ENCODE results near the gene ZNF784.
"Not testable (repeated sequence)": the region's sequence is repeated elsewhere in the genome, so short reads cannot be mapped to it uniquely, and the experiment has no call there.

Gene ZNF784

GRCh38 chr19:55582284-55582683 is 42.1 kb downstream of the ZNF784 start:
- DNase-seq (ENCODE audit: low read depth): not testable (repeated sequence)

GRCh38 chr19:55581823-55582223 is 42.5 kb downstream of the ZNF784 start:
- DNase-seq (ENCODE audit: low read depth): no peak

DNA sequence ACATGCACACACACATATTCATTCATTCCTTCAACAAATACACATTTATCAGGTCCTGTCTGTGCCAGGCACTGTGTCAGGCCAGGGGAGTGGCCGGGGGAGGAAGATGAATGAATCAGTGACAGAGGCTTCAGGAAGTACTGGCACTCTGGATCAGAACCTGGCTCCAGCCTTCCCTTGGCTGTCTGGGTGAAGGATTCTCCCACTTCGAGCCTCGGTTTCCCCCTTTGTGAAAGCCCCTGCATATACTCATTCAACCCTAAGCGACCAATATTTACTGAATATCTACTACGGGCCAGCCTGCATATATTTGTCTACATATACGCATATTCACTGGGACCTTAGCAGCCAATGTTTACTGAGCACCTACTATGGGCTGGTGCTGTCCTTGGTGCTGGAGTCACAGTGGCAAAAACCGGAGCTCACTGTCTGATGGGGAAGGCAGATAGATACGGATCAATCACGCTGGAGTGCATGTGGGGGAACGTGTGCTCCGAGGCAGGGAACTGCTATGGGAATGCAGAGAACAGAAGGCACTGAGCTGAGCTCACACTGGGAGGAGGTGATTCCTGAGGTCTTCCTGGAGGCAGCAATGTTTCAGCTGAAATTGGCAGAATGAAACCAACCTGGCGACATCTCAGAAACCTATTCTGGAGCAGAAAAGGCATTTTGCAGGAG is 43.1 kb downstream of the ZNF784 start:
- DNase-seq (ENCODE audit: low read depth): no peak

- peak; percentile 52 for DNase-seq (ENCODE audit: low read depth)
These were observed 43.7 kb downstream of the ZNF784 start, which contains the start of gene ZNF579 for GRCh38 chr19:55580628-55581144. Gene ZNF579 (minus strand): TSS chr19:55580848. CDS start chr19:55579639, 1,209 bp downstream.

DNA sequence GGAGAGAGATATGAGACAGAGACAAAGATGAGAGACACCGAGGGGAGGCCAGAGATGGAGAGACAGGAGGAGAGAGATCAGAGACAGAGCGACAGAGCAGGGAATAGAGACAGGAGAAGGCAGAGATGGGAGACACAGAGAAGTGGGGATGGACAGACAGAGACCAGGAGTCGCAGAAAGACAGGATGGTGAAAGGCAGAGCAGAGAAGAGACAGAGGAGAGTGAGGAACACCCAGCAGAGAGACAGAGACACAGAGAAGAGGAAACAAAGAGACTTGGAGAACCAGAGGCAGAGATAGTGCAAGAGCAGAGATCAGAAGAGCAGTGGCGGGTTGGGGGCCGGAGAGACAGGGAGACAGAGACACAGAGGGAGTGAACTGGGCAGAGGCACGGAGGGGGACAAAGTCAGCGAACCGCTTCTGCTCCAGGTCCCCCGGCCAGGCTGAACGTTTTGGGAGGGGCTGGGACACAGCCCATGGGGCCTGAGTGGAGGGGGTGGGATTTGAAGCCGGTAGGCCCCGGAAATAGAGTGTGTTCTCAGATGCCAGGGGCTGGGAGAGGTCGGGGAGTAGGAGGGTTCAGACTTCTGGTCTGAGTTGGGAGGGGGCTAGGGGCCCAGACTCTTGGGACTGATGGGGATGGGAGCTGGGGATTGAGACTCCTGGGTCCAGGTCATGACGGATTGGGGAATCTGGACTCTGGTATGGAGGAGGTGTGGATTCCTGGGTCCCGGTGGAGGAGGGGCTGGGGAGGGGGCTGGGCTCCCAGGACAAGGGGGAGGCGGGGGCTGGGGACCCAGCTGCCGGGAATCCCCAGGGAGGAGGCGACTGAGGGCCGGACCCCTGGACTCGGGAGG is 44.4 kb downstream of the ZNF784 start:
- no peak for DNase-seq (ENCODE audit: low read depth)

GRCh38 chr19:55578761-55579747 is 45.3 kb downstream of the ZNF784 start:
- DNase-seq (ENCODE audit: low read depth): no peak

DNA sequence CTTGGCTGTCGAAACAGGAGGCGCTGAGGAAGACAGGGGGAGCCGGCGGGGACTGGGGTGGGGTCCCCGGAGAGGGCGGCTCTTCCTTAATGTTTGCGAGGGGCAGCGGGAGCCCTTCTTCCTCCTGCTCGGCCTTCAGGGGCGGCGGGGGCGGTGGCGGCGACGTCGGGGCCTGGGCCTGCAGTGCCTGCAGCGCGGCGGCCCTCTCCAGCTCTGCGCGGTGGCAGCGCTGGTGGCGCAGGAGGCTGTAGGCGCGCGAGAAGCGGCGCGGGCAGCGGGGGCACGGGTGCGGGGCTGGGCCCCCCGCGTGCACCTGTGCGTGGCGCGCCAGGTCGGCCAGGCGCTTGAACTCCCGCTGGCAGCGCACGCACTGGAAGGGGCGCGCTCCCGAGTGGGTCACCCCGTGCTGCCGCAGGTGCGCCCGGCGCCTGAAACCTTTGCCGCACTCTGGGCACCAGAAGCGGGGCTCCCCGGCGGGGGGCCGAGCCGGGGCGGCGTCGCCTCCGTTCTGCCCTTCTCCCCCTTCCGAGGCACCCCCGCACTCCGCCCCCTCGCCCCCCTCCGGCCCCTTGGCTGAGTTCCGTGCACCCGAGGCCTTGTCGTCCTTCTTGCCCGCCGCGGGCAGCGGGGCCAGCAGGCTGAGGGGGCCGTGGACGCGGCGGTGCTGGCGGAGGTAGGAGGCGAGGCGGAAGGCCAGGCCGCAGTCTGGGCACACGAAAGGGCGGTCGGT is 46.2 kb downstream of the ZNF784 start:
- no peak for DNase-seq (ENCODE audit: low read depth)

- DNase-seq (ENCODE audit: low read depth): no peak
These were observed 47.6 kb downstream of the ZNF784 start for GRCh38 chr19:55576746-55577145.

DNA sequence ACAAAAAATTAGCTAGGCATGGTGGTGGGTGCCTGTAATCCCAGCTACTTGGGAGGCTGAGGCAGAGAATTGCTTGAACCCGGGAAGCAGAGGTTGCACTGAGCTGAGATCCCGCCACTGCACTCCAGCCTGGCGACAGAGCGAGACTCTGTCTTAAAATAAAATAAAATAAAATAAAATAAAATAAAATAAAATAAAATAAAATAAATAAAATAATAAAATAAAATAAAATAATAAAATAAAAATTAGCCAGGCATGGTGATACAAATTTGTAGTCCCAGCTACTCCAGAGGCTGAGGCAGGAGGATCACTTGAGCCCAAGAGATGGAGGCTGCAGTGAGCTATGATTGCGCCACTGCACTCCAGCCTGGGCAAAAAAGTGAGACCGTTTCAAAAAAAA is 50.4 kb downstream of the ZNF784 start:
- DNase-seq (ENCODE audit: low read depth): not testable (repeated sequence)
